PC-9 (cell line): ENCODE results near the gene DEF6. TPM values are rescaled to one million over a fixed set of nuclear protein-coding genes. Genes with fewer than 3 reads are reported as not detected.

Source experiments
- BruUV-seq: library from RNA; stranded (reverse); fragments of 400-500 nt; replicated peaks from 2 replicates; lab custom pipeline; 2021; lab: Mats Ljungman, UMichigan
- CTCF ChIA-PET: fragments of 300-600 bp; sonication (Branson Sonifier 250); formaldehyde crosslinking; loops from one replicate; lab custom pipeline; 2022; ENCODE audit warnings: antibody characterized with exemption; lab: Charles Lee
- POLR2A ChIA-PET: fragments of 300-600 bp; sonication (Branson Sonifier 250); formaldehyde crosslinking; loops from one replicate; lab custom pipeline; 2022; ENCODE audit warnings: antibody characterized with exemption; ENCODE audit not compliant: unreplicated experiment; lab: Charles Lee
- DNase-seq, 2 experiments: peaks; one replicate each; pipeline versions ENCODE4 v3.0.0 to v3.0.0-alpha.2; 2015 to 2022; ENCODE audit warnings: mixed read lengths in 1 of 2
- H2AFZ ChIP-seq: fragments of 200-600 bp; sonication (generic); 2 replicates; pipeline ENCODE4 v1.8.1; 2017; ENCODE audit warnings: antibody characterized with exemption
- H3F3A ChIP-seq: fragments of 200-600 bp; sonication (generic); 2 replicates; pipeline ENCODE4 v1.8.1; 2017; ENCODE audit warnings: antibody characterized with exemption, mild to moderate bottlenecking, low read depth; ENCODE audit not compliant: insufficient read depth
- H3K27ac ChIP-seq: fragments of 200-600 bp; sonication (generic); 2 replicates; pipeline ENCODE4 v1.6.1; 2016; ENCODE audit warnings: mixed run types
- H3K27me3 ChIP-seq: fragments of 200-600 bp; sonication (generic); 2 replicates; pipeline ENCODE4 v1.6.1; 2016; ENCODE audit warnings: low read depth, mixed run types; ENCODE audit not compliant: insufficient read depth
- H3K36me3 ChIP-seq: fragments of 200-600 bp; sonication (generic); 2 replicates; pipeline ENCODE4 v1.6.1; 2016; ENCODE audit warnings: low read depth, mixed run types
- H3K4me1 ChIP-seq: fragments of 200-600 bp; sonication (generic); replicated peaks from 2 replicates; pipeline ENCODE4 v1.6.1; 2016; ENCODE audit warnings: mixed run types; ENCODE audit not compliant: insufficient read depth
- H3K4me2 ChIP-seq: fragments of 200-600 bp; sonication (generic); 2 replicates; pipeline ENCODE4 v1.6.1; 2017; ENCODE audit warnings: mixed run types
- H3K4me3 ChIP-seq: fragments of 200-600 bp; sonication (generic); 2 replicates; pipeline ENCODE4 v1.6.1; 2016; ENCODE audit warnings: mixed run types
- H3K79me2 ChIP-seq: fragments of 200-600 bp; sonication (generic); 2 replicates; pipeline ENCODE4 v1.6.1; 2017; ENCODE audit warnings: low read depth, mixed run types
- H3K9me2 ChIP-seq: fragments of 200-600 bp; sonication (generic); 2 replicates; pipeline ENCODE4 v1.8.1; 2017; ENCODE audit warnings: mild to moderate bottlenecking; ENCODE audit not compliant: insufficient read depth
- H3K9me3 ChIP-seq: fragments of 200-600 bp; sonication (generic); 2 replicates; pipeline ENCODE4 v1.8.1; 2016; ENCODE audit warnings: low read depth; ENCODE audit not compliant: insufficient read depth
- H4K20me1 ChIP-seq: fragments of 200-600 bp; sonication (generic); 2 replicates; pipeline ENCODE4 v1.8.1; 2017; ENCODE audit not compliant: insufficient read depth
- EZH2 ChIP-seq: fragments of 200-600 bp; sonication (generic); IDR thresholded peaks from 2 replicates; pipeline ENCODE4 v1.8.0; 2017; ENCODE audit warnings: antibody characterized with exemption, low read depth
- intact Hi-C: fragments of 100-400 bp; cut with micrococcal nuclease; formaldehyde crosslinking; loops from one replicate; pipeline ENCODE4 v1.10.0; 2022; ENCODE audit not compliant: unreplicated experiment
- total RNA-seq: library from RNA; stranded (reverse); gene quantifications from 2 replicates; pipeline ENCODE4 v1.2.3, GENCODE V29; 2021
- TF ChIP-seq, protein P1 (sequence below): fragments of 200-600 bp; sonication (generic); conservative IDR thresholded peaks from 2 replicates; pipeline ENCODE4 v1.6.1; 2017; ENCODE audit warnings: mixed run types, antibody characterized with exemption, mild to moderate bottlenecking, moderate library complexity

Gene DEF6
- total RNA-seq, 1 experiment from 2014 or later, result 19.6 TPM

DNA sequence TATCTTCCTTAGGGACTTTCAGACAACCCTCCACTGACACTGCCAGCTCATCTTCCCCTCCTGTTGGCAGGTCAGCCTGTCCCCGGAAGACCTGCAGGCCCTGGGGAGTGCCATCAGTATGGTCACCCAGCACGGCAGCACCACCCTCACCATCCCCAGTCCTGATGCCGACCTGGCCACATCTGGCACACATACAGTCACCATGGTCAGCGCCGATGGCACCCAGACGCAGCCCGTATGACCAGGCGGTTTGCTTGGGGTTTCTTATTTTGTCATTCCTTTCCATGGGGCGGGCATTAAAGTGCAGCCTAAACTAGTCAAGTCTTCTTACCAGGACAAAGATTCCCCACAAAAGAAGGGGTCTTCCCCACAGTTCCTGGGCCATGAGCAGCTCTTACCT is 3.9 kb upstream of the DEF6 start:
- Histone ChIP-seq H3F3A (no peaks in the 10 kb centered on the region), H3K4me2 (no peak overlapping the region), H4K20me1 (no peaks in the 10 kb centered on the region), H3K36me3 (0 out of 2 replicates have a peak, but pooled peaks cover 9% of the 10 kb centered on the region), H3K27me3 (no peaks in the 10 kb centered on the region), H3K9me2 (no peaks in the 10 kb centered on the region), H3K79me2 (no peaks in the 10 kb centered on the region; the same call in 1 of the 2 replicates), H3K4me3 (no peak overlapping the region), H2AFZ (no peak overlapping the region), H3K27ac (no peak overlapping the region), H3K4me1 (peaks cover 14% of the 10 kb centered on the region), H3K9me3 (no peaks in the 10 kb centered on the region)
- ChIA-PET CTCF (no interaction called here), POLR2A (no interaction called here)
- BruUV-seq, result no TSS peak
- TF ChIP-seq EZH2, result no peak
- TF ChIP-seq, protein P1, sequence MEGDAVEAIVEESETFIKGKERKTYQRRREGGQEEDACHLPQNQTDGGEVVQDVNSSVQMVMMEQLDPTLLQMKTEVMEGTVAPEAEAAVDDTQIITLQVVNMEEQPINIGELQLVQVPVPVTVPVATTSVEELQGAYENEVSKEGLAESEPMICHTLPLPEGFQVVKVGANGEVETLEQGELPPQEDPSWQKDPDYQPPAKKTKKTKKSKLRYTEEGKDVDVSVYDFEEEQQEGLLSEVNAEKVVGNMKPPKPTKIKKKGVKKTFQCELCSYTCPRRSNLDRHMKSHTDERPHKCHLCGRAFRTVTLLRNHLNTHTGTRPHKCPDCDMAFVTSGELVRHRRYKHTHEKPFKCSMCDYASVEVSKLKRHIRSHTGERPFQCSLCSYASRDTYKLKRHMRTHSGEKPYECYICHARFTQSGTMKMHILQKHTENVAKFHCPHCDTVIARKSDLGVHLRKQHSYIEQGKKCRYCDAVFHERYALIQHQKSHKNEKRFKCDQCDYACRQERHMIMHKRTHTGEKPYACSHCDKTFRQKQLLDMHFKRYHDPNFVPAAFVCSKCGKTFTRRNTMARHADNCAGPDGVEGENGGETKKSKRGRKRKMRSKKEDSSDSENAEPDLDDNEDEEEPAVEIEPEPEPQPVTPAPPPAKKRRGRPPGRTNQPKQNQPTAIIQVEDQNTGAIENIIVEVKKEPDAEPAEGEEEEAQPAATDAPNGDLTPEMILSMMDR, result no peak
- DNase-seq, result no peak
- intact Hi-C loops, result loop anchor here (10.0 kb wide), 1 partner anchor 801 kb away; no protein-coding TSS in a partner anchor

DNA sequence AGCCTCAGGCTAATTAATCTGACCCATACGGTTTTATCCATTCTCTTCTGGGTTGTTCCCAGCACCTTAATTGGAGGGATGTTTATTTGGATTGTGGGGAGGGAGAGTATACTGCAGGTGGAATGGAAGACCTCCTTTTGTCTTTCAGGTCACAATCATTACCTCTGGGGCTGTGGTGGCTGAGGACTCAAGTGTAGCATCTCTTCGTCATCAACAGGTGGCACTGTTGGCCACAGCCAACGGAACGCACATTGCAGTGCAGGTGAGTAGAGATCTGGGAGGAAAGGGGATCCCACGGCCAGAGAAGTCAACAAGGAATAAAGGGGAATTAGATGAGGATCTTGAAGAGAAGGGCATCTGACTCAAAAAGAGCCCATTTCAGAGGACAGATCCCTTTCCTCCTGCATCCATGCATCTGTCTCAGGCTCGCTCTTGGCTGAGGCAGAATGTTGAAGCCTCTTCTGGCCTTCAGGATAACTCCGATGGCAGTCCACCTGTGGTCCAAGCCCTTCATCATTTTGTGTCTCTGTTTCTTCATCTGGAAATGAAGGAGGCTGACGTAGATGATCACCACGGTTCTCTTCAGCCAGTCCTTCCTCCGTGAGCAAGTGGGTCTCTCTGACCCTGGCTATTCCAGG is 3.2 kb upstream of the DEF6 start:
- Histone ChIP-seq H4K20me1 (no peaks in the 10 kb centered on the region), H3K27me3 (no peaks in the 10 kb centered on the region), H3K36me3 (0 out of 2 replicates have a peak, but pooled peaks cover 9% of the 10 kb centered on the region), H3K27ac (no peak overlapping the region), H3K79me2 (no peaks in the 10 kb centered on the region; the same call in 1 of the 2 replicates), H3K4me3 (no peak overlapping the region), H3K9me2 (no peaks in the 10 kb centered on the region), H3K4me1 (peaks cover 14% of the 10 kb centered on the region), H2AFZ (no peak overlapping the region), H3K9me3 (no peaks in the 10 kb centered on the region), H3K4me2 (no peak overlapping the region), H3F3A (no peaks in the 10 kb centered on the region)
- no TSS peak for BruUV-seq
- peak in 1 of 2 experiments; percentile 37 for DNase-seq
- intact Hi-C loops, result loop anchor here (10.0 kb wide), 1 partner anchor 800 kb away; no protein-coding TSS in a partner anchor
- TF ChIP-seq EZH2, result no peak
- TF ChIP-seq, protein P1, result peak; percentile 83
- ChIA-PET POLR2A (no interaction called here), CTCF (no interaction called here)

DNA sequence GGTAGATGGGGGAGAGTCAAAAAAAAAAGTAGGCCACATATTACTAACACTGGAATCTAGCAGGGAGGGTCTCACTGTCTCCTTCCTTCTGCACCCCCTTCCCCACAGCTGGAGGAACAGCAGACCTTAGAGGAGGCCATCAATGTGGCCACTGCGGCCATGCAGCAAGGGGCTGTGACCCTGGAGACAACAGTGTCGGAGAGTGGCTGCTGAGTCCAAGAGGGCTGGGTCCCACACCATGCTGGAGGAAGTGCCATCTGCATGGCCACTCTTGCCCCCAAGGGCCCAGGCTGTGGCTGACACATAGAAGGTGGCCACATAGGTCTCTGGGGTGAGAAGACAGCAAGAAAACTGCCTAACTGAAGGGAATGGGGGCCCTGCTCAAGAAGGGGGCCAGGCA is 2.6 kb upstream of the DEF6 start:
- no peak overlapping the region for H2AFZ ChIP-seq
- no TSS peak for BruUV-seq
- peaks cover 14% of the 10 kb centered on the region for H3K4me1 ChIP-seq
- H3F3A ChIP-seq, result no peaks in the 10 kb centered on the region
- H3K9me3 ChIP-seq, result no peaks in the 10 kb centered on the region
- H3K79me2 ChIP-seq, result no peaks in the 10 kb centered on the region; the same call in 1 of the 2 replicates
- intact Hi-C loops, result loop anchor here (10.0 kb wide), 1 partner anchor 800 kb away; no protein-coding TSS in a partner anchor
- TF ChIP-seq, protein P1, result no peak
- TF ChIP-seq EZH2, result no peak
- H4K20me1 ChIP-seq, result no peaks in the 10 kb centered on the region
- ChIA-PET CTCF (no interaction called here), POLR2A (no interaction called here)
- no peak for DNase-seq
- no peaks in the 10 kb centered on the region for H3K27me3 ChIP-seq
- no peak overlapping the region for H3K4me2 ChIP-seq
- no peak overlapping the region for H3K27ac ChIP-seq
- no peak overlapping the region for H3K4me3 ChIP-seq
- H3K9me2 ChIP-seq, result no peaks in the 10 kb centered on the region
- H3K36me3 ChIP-seq, result 0 out of 2 replicates have a peak, but pooled peaks cover 8% of the 10 kb centered on the region
